Mammary epithelial cell (primary cell): Measurements from ENCODE around the gene ATG4B.

Experiments
- EZH2 ChIP-seq: IDR thresholded peaks from 2 replicates; pipeline ENCODE4 v1.6.1; 2012; ENCODE audit warnings: low read length, inconsistent platforms, borderline replicate concordance
- TF ChIP-seq, protein P1 (sequence below), 2 donors: IDR thresholded peaks in 1 of 2; conservative IDR thresholded peaks in 1 of 2; 2 replicates each; pipeline ENCODE4 v1.5.1; 2011 to 2012; ENCODE audit warnings: inconsistent platforms in 2 of 2, low read length in 2 of 2, mild to moderate bottlenecking in 2 of 2, control low read depth in 1 of 2, low read depth in 1 of 2; ENCODE audit not compliant: insufficient read depth in 1 of 2; ENCODE audit errors: extremely low read depth in 1 of 2

DNA sequence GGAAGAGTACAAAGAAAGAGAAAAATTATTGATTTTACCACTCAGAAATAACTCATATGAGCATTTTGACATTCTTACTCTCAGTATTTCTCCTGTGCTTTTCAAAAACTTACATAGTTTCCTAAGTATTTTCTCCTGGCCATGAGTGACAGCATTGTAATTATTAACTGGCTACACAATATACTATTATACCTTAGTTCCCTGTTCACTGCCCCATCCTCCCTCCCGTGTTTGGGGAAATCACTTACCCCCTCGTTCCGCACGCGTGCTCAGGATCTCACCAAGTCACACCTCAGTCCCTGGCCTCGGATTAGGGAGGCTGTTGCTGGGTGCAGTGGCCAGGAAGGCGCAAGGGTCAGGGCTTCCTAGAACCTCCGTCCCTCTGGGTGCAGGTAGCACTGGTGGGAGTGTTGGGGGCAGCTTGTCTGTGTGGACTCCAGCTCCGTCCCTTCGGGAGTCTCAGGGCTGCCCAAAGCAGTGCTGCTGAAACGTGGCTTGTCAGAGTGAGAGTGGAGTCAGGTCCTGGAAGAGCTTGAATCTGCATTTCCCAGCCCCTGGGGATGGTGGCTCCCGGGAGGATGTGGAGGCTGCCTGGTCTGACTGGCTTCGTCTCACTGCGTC, 23.2 kb downstream of the ATG4B start:
- TF ChIP-seq, protein P1, sequence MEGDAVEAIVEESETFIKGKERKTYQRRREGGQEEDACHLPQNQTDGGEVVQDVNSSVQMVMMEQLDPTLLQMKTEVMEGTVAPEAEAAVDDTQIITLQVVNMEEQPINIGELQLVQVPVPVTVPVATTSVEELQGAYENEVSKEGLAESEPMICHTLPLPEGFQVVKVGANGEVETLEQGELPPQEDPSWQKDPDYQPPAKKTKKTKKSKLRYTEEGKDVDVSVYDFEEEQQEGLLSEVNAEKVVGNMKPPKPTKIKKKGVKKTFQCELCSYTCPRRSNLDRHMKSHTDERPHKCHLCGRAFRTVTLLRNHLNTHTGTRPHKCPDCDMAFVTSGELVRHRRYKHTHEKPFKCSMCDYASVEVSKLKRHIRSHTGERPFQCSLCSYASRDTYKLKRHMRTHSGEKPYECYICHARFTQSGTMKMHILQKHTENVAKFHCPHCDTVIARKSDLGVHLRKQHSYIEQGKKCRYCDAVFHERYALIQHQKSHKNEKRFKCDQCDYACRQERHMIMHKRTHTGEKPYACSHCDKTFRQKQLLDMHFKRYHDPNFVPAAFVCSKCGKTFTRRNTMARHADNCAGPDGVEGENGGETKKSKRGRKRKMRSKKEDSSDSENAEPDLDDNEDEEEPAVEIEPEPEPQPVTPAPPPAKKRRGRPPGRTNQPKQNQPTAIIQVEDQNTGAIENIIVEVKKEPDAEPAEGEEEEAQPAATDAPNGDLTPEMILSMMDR (conservative IDR thresholded peaks at IDR 0.05 in 1 of 2, IDR thresholded peaks at IDR 0.05 in 1 of 2; ENCODE audit: extremely low read depth in 1 of 2, insufficient read depth in 1 of 2, low read depth in 1 of 2, low read length in 2 of 2), result no peak
- no peak for TF ChIP-seq EZH2
